Colon (tissue), 2 donors: Measurements from ENCODE around the gene CHRM1.
"Not testable (repeated sequence)": the region's sequence is repeated elsewhere in the genome, so short reads cannot be mapped to it uniquely, and the experiment has no call there.

Source experiments
- FAIRE-seq: peaks from 2 replicates; lab custom pipeline; 2012; peaks lifted over from hg19 to GRCh38; lab: Jason Lieb, UNC
- donor health status: control.
- donor health status: control.

Gene CHRM1

DNA sequence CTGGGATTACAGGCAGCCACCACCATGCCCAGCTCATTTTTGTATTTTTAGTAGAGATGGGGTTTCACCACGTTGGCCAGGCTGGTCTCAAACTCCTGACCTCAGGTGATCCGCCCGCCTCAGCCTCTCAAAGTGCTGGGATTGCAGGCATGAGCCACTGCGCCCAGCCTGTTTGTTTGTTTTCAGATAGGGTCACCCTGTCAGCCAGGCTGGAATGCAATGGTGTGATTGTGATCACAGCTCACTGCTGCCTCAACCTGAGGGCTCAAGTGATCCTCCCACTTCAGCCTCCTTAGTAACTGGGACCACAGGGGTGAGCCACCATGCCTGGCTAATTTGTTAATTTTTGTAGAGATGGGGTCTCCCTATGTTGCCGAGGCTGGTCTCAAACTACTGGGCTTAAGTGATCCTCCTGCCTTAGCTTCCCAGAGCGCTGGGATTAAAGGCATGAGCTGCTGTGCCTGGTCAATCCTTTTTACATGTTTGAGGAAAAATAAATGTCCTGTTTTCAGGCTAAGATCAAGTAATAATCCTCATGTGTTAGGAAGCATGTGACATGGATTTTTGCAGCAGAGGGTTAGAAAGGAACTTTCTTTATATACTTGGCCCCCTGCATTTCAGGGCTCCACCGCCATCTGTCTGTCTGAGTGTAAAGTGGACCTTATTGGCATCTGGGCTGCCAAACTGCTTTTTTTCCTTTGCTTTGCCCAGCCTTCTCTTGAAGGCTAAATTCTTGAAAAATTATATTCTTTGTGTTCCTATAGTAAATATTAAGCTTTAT, 45.3 kb downstream of the CHRM1 start:
- FAIRE-seq, result no peak

GRCh38 chr11:62874851-62875250, 46.3 kb downstream of the CHRM1 start:
- no peak for FAIRE-seq

- no peak for FAIRE-seq
These were observed 55.5 kb downstream of the CHRM1 start for GRCh38 chr11:62865635-62866034.

GRCh38 chr11:62863687-62864335, 57.4 kb downstream of the CHRM1 start:
- FAIRE-seq, result no peak

- FAIRE-seq, result not testable (repeated sequence)
These were observed 59.5 kb downstream of the CHRM1 start for GRCh38 chr11:62861564-62862192.

GRCh38 chr11:62860835-62861563, 60.2 kb downstream of the CHRM1 start:
- FAIRE-seq, result no peak

GRCh38 chr11:62859281-62859703, 61.9 kb downstream of the CHRM1 start:
- FAIRE-seq, result not testable (repeated sequence)
